ACC112 (cell line): Measurements from ENCODE around the gene ADRA1B.
A peak's percentile ranks its signal among the peaks of the same experiment; 100 is the strongest.
"Not testable (repeated sequence)": the region's sequence is repeated elsewhere in the genome, so short reads cannot be mapped to it uniquely, and the experiment has no call there.

Experiments used
- H2AFZ ChIP-seq: fragments of 200-600 bp; sonication (generic); one replicate; pipeline ENCODE4 v1.6.0; 2017; ENCODE audit warnings: antibody characterized with exemption, low read length; ENCODE audit not compliant: unreplicated experiment
- H3K27ac ChIP-seq: fragments of 200-600 bp; sonication (generic); 2 replicates; pipeline ENCODE4 v1.5.1; 2014; ENCODE audit warnings: low read depth, mild to moderate bottlenecking, antibody characterized with exemption, low read length, moderate library complexity
- H3K27me3 ChIP-seq: fragments of 200-600 bp; sonication (generic); 2 replicates; pipeline ENCODE4 v1.6.1; 2014; ENCODE audit warnings: mild to moderate bottlenecking, antibody characterized with exemption, low read length, moderate library complexity, mixed read lengths; ENCODE audit not compliant: insufficient read depth
- H3K36me3 ChIP-seq: fragments of 200-600 bp; sonication (generic); 2 replicates; pipeline ENCODE4 v1.6.1; 2016; ENCODE audit warnings: mild to moderate bottlenecking, antibody characterized with exemption, low read length, moderate library complexity, mixed read lengths; ENCODE audit not compliant: insufficient read depth
- H3K4me1 ChIP-seq: fragments of 200-600 bp; sonication (generic); one replicate; pipeline ENCODE4 v1.6.1; 2016; ENCODE audit warnings: low read length, mixed read lengths; ENCODE audit not compliant: insufficient read depth, unreplicated experiment, control insufficient read depth
- H3K4me3 ChIP-seq: fragments of 200-600 bp; sonication (generic); 2 replicates; pipeline ENCODE4 v1.5.1; 2014; ENCODE audit warnings: mild to moderate bottlenecking, low read depth, low read length
- H3K79me2 ChIP-seq: fragments of 200-600 bp; sonication (generic); one replicate; pipeline ENCODE4 v1.6.0; 2016; ENCODE audit warnings: low read length; ENCODE audit not compliant: control insufficient read depth, unreplicated experiment, insufficient read depth

Gene ADRA1B

DNA sequence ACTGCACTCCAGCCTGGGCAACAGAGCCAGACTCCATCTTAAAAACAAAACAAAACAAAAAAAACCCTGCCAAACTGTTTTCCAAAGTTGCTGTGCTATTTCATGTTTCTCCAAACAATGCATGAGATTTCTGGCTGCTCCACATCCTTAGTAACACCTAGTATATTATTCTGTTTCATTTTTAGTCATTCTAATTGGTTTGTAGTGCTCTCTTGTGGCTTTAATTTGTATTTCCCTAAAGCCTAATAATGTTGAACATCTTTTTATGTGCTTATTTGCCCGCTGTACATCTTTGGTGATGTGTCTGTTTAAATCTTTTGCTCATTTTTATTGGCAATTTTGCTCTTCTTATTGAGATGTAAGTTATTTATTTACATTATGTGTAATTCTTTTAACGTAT, 74.2 kb downstream of the ADRA1B start:
- Histone ChIP-seq H2AFZ (no peak overlapping the region), H3K4me1 (no peaks in the 10 kb centered on the region), H3K27ac (no peak overlapping the region), H3K4me3 (no peak overlapping the region), H3K36me3 (no peaks in the 10 kb centered on the region), H3K79me2 (no peaks in the 10 kb centered on the region), H3K27me3 (no peaks in the 10 kb centered on the region)

DNA sequence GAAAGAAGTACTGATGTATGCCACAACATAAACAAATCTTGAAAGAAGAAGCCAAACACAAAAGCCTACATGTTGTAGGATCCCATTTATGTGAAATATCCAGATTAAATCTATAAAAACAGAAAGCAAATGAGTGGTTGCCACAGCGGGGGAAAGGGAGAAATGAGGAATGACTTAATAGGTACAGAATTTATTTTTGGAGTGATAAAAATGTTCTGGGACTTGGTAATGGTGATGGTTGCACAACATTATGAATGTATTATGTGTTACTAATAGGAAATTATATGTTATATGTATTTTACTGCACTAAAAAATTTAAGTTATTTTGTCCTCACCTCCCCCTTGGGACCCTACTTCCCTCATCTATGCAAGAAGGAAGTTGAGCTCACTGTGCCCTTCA, 76.3 kb downstream of the ADRA1B start:
- H2AFZ ChIP-seq, result peak overlapping the region; percentile 1
- H3K79me2 ChIP-seq, result no peaks in the 10 kb centered on the region
- no peaks in the 10 kb centered on the region for H3K27me3 ChIP-seq
- no peak overlapping the region for H3K4me3 ChIP-seq
- peak overlapping the region; percentile 37; the same call in 1 of the 2 replicates for H3K27ac ChIP-seq
- no peaks in the 10 kb centered on the region for H3K36me3 ChIP-seq
- no peaks in the 10 kb centered on the region for H3K4me1 ChIP-seq

- no peak overlapping the region for H2AFZ ChIP-seq
- H3K36me3 ChIP-seq, result no peaks in the 10 kb centered on the region
- no peaks in the 10 kb centered on the region for H3K79me2 ChIP-seq
- H3K27ac ChIP-seq, result no peak overlapping the region
- H3K4me3 ChIP-seq, result no peak overlapping the region
- no peaks in the 10 kb centered on the region for H3K27me3 ChIP-seq
- no peaks in the 10 kb centered on the region for H3K4me1 ChIP-seq
These were observed 76.9 kb downstream of the ADRA1B start for GRCh38 chr5:159993194-159993593.

DNA sequence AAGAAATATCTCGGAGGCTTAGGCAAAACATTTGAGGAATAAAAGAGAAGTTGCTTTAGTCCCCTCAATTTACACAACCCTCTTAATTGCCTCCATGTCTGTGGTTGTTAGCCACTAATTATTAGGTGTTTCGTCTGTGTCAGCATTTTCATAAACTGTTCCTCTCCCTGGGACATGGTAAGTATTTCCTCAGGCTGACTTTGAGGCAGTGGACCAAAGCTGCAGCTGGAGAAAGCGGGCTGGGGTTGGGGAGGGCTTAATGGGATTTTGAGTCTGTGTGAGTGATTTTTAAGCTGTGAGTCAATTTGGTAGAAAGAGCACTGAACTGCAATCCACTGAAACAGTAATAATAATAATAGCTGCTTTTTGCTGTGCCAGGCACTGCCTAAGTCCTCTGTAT, 79.6 kb downstream of the ADRA1B start:
- H3K4me3 ChIP-seq, result no peak overlapping the region
- H2AFZ ChIP-seq, result no peak overlapping the region
- no peaks in the 10 kb centered on the region for H3K4me1 ChIP-seq
- H3K79me2 ChIP-seq, result no peaks in the 10 kb centered on the region
- H3K27me3 ChIP-seq, result no peaks in the 10 kb centered on the region
- H3K36me3 ChIP-seq, result no peaks in the 10 kb centered on the region
- H3K27ac ChIP-seq, result no peak overlapping the region

- Histone ChIP-seq H3K4me3 (no peak overlapping the region), H3K4me1 (no peaks in the 10 kb centered on the region), H3K27ac (no peak overlapping the region), H2AFZ (no peak overlapping the region), H3K36me3 (no peaks in the 10 kb centered on the region), H3K27me3 (no peaks in the 10 kb centered on the region), H3K79me2 (no peaks in the 10 kb centered on the region)
These were observed 85.2 kb downstream of the ADRA1B start for GRCh38 chr5:160001457-160001856.

GRCh38 chr5:160007514-160007913, 91.2 kb downstream of the ADRA1B start:
- no peak overlapping the region for H2AFZ ChIP-seq
- H3K4me3 ChIP-seq, result no peak overlapping the region
- no peaks in the 10 kb centered on the region for H3K27me3 ChIP-seq
- H3K36me3 ChIP-seq, result no peaks in the 10 kb centered on the region
- H3K4me1 ChIP-seq, result peaks cover 15% of the 10 kb centered on the region
- no peak overlapping the region for H3K27ac ChIP-seq
- peaks cover 26% of the 10 kb centered on the region for H3K79me2 ChIP-seq

- not testable (repeated sequence) for H3K4me3 ChIP-seq, H3K36me3 ChIP-seq, H3K27me3 ChIP-seq, H3K27ac ChIP-seq
- Histone ChIP-seq H3K79me2 (peaks cover 28% of the 10 kb centered on the region), H2AFZ (peak overlapping the region; percentile 46), H3K4me1 (peaks cover 15% of the 10 kb centered on the region)
These were observed 92.2 kb downstream of the ADRA1B start for GRCh38 chr5:160008529-160008876.

DNA sequence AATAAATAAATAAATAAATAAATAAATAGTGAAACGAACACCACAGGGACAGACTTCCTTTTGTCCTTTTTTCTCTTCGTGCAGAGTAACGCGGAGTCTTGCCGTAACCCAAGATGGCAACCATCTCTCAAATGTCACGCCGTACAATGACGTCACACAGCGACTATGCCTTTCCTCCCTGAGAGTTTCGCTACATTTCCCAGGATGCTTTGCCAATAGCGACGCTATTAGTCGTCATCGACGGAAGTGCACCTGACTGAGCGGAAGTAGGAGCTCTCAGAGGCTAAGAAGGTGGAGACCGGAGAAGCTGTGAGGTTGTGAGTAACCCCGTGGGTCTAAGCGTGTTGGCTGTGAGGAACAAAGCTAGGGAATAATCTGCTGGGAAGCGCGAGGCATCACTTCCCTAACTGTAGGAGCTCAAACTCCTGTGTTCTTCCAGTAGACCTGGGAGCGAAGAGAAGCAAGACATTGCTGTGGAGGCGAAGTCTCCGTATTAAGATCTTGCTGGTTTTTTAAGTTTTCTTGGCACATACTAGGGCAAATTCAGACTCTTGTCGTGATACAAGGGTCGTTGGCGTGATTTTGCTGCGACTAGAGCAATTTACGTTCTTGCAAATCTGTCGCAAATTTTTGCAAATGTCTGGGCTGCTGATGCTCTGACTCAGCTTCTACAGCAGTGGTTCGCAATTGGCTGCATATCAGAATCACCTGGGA, 92.8 kb downstream of the ADRA1B start, which contains the start of gene TTC1:
TTC1 (plus strand) TSS at position 263 of the 714 bp plus-strand sequence. CDS start 1,390 bp downstream, outside the sequence.
- Histone ChIP-seq H3K4me1 (peaks cover 15% of the 10 kb centered on the region), H2AFZ (peak within 1 kb of the TSS; percentile 91), H3K27me3 (no peaks in the 10 kb centered on the region), H3K79me2 (peaks cover 28% of the 10 kb centered on the region), H3K27ac (peak within 1 kb of the TSS; percentile 67; the same call in 1 of the 2 replicates), H3K36me3 (0 out of 2 replicates have a peak, but pooled peaks cover 3% of the 10 kb centered on the region), H3K4me3 (peak within 1 kb of the TSS; percentile 97)

- H3K27me3 ChIP-seq, result no peaks in the 10 kb centered on the region
- H2AFZ ChIP-seq, result peak overlapping the region; percentile 91
- H3K36me3 ChIP-seq, result 0 out of 2 replicates have a peak, but pooled peaks cover 3% of the 10 kb centered on the region
- peaks cover 28% of the 10 kb centered on the region for H3K79me2 ChIP-seq
- peak overlapping the region; percentile 97 for H3K4me3 ChIP-seq
- peaks cover 15% of the 10 kb centered on the region for H3K4me1 ChIP-seq
- H3K27ac ChIP-seq, result no peak overlapping the region
These were observed 93.3 kb downstream of the ADRA1B start for GRCh38 chr5:160009591-160009989.

DNA sequence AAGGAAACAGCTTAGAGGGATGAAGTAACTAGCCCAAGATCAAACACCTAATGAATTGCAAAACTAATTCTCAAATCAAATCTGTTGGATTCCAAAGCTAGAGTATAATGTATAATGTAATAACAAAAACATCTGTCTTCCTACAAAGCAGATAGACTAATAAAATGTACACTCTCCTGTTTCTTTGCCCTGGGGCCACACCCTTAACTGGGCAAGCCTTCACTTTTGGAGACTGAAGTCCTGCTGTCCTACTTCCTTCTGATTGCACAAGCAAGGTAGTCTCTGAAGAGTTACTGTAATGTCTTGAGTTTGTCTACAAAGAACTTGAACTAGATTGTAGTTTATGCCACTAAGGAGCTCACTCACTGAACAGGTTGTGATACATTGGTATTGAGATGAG, 95.2 kb downstream of the ADRA1B start:
- Histone ChIP-seq H2AFZ (no peak overlapping the region), H3K36me3 (0 out of 2 replicates have a peak, but pooled peaks cover 3% of the 10 kb centered on the region), H3K79me2 (peaks cover 28% of the 10 kb centered on the region), H3K27ac (no peak overlapping the region), H3K27me3 (no peaks in the 10 kb centered on the region), H3K4me3 (no peak overlapping the region; the same call in 1 of the 2 replicates), H3K4me1 (peaks cover 15% of the 10 kb centered on the region)

DNA sequence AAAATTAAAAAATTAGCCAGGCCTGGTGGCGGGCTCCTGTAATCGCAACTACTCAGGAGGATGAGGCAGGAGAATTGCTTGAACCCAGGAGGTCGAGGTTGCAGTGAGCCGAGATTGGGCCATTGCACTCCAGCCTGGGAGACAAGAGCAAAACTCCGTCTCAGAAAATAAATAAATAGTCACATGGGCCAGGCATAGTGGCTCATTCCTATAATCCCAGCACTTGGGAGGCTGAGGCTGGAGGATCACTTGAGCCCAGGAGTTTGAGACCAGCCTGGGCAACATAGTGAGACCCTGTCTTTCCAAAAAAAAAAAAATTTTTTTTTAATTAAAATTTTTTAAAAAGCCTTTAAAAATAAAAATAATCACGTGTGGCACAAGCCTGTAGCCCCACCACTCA, 97.9 kb downstream of the ADRA1B start:
- H3K4me3 ChIP-seq, H3K27ac ChIP-seq, H2AFZ ChIP-seq, H3K27me3 ChIP-seq, H3K36me3 ChIP-seq: not testable (repeated sequence)
- peaks cover 26% of the 10 kb centered on the region for H3K79me2 ChIP-seq
- peaks cover 15% of the 10 kb centered on the region for H3K4me1 ChIP-seq
